Measurements from ENCODE around the gene LAMB1. TPM values are rescaled to one million over a fixed set of nuclear protein-coding genes. Genes with fewer than 3 reads are reported as not detected.

LAMB1 gene
- total RNA-seq, 4 donors from 2014 or later: 43.9 to 84.8 (median 65.2) TPM

GRCh38 chr7:107882766-107883165 lies 120.2 kb downstream of the LAMB1 start:
- DNase-seq (ENCODE audit: low spot score in 2 of 2): no peak
- H3K4me3 ChIP-seq (ENCODE audit: low read depth, poor library complexity, severe bottlenecking): no peak overlapping the region
- WGBS, 2 donors: 80 to 81% methylated on average over 2 of the region's 2 CpGs
- no peak for TF ChIP-seq CTCF (IDR thresholded peaks at IDR 0.05)
- no peak for TF ChIP-seq POLR2A (IDR thresholded peaks at IDR 0.05)
- intact Hi-C loops (cut with DNase I; ENCODE audit: low total_unique reads): no loop called here

- TF ChIP-seq CTCF (IDR thresholded peaks at IDR 0.05): no peak
- TF ChIP-seq POLR2A (IDR thresholded peaks at IDR 0.05): no peak
- H3K4me3 ChIP-seq (ENCODE audit: low read depth, poor library complexity, severe bottlenecking): no peak overlapping the region
- 5 to 6% methylated on average over 3 of the region's 3 CpGs for WGBS, 2 donors
- DNase-seq (ENCODE audit: low spot score in 2 of 2): peak in 1 of 2 donors; percentile 39
- intact Hi-C loops (cut with DNase I; ENCODE audit: low total_unique reads): loop anchor here (5.0 kb wide), 1 partner anchor 137 kb away; the partner anchor contains the start of gene CBLL1
Observed at GRCh38 chr7:107879400-107880035, 123.4 kb downstream of the LAMB1 start.

GRCh38 chr7:107878636-107879035 lies 124.3 kb downstream of the LAMB1 start:
- DNase-seq (ENCODE audit: low spot score in 2 of 2): no peak
- TF ChIP-seq POLR2A (IDR thresholded peaks at IDR 0.05): no peak
- no peak for TF ChIP-seq CTCF (IDR thresholded peaks at IDR 0.05)
- 57 to 60% methylated on average over 3 of the region's 3 CpGs for WGBS, 2 donors
- no peak overlapping the region for H3K4me3 ChIP-seq (ENCODE audit: low read depth, poor library complexity, severe bottlenecking)
- intact Hi-C loops (cut with DNase I; ENCODE audit: low total_unique reads): loop anchor here (5.0 kb wide), 1 partner anchor 136 kb away; the partner anchor contains the start of gene CBLL1

- H3K4me3 ChIP-seq (ENCODE audit: low read depth, poor library complexity, severe bottlenecking): no peak overlapping the region
- DNase-seq (ENCODE audit: low spot score in 2 of 2): no peak
- 87% methylated on average over 5 of the region's 5 CpGs for WGBS, 2 donors
- TF ChIP-seq POLR2A (IDR thresholded peaks at IDR 0.05) (no peak), CTCF (IDR thresholded peaks at IDR 0.05) (no peak)
- intact Hi-C loops (cut with DNase I; ENCODE audit: low total_unique reads): loop anchor here (5.0 kb wide), 1 partner anchor 136 kb away; the partner anchor contains the start of gene CBLL1
Observed at GRCh38 chr7:107877731-107878382, 125.1 kb downstream of the LAMB1 start.

- intact Hi-C loops (cut with DNase I; ENCODE audit: low total_unique reads): loop anchor here (5.0 kb wide), 1 partner anchor 135 kb away; the partner anchor contains the start of gene CBLL1
- DNase-seq (ENCODE audit: low spot score in 2 of 2): no peak
- H3K4me3 ChIP-seq (ENCODE audit: low read depth, poor library complexity, severe bottlenecking): no peak overlapping the region
- 75 to 77% methylated on average over 2 of the region's 2 CpGs for WGBS, 2 donors
- TF ChIP-seq POLR2A (IDR thresholded peaks at IDR 0.05) (no peak), CTCF (IDR thresholded peaks at IDR 0.05) (no peak)
Observed at GRCh38 chr7:107876916-107877315, 126.0 kb downstream of the LAMB1 start.

Data from lower leg skin (tissue), 4 donors.